ENCODE data around the gene EXOC6. TPM values are rescaled to one million over a fixed set of nuclear protein-coding genes. Genes with fewer than 3 reads are reported as not detected.
A peak's percentile ranks its signal among the peaks of the same experiment; 100 is the strongest.

EXOC6 gene
- total and polyA plus RNA-seq, 10 of the 15 experiments (the other 5 are each of a cell fraction or from before 2014, with no cell fraction given), result 7.6 to 53.8 (median 13.3) TPM

DNA sequence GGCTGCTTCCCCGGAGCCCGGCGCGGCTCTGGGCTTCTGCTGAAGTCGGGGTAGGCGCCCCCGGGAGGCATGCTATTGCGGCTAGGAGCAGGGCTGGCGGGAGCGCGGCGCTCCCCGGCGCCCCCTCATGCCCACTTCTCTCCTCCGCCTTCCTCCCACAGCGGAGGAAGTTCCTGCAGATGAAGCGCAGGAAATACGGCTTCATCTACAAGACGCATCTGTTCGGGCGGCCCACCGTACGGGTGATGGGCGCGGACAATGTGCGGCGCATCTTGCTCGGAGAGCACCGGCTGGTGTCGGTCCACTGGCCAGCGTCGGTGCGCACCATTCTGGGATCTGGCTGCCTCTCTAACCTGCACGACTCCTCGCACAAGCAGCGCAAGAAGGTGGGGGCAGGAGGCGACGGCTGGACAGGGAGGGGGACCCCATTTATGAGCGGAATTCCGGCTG is 225.9 kb downstream of the EXOC6 start:
- ChIA-PET CTCF (interaction anchor here (1.7 kb wide), 1 partner anchor 11 kb away, joined by 4 read pairs; no protein-coding TSS in a partner anchor), RAD21 (ENCODE audit: unreplicated experiment) (no interaction called here), POLR2A (no interaction called here), SMC1A (ENCODE audit: uncharacterized antibody, unreplicated experiment) (no interaction called here)
- intact Hi-C loops (cut with micrococcal nuclease; ENCODE audit: unreplicated experiment), result loop anchor here (10.0 kb wide), 2 partner anchors 189 to 431 kb away; no protein-coding TSS in a partner anchor
- Histone ChIP-seq H3K4me2 (ENCODE audit: control insufficient read depth, insufficient read depth) (peak overlapping the region; percentile 69; the same call in 1 of the 2 replicates), H3K36me3 (ENCODE audit: control insufficient read depth in 2 of 2, insufficient read depth in 2 of 2, low read length in 1 of 2) (no peaks in the 10 kb centered on the region), H3K79me2 (ENCODE audit: control insufficient read depth, insufficient read depth, low read length) (no peaks in the 10 kb centered on the region), H3K27ac (ENCODE audit: control insufficient read depth, insufficient read depth) (no peak overlapping the region), H4K20me1 (ENCODE audit: control insufficient read depth, insufficient read depth) (no peaks in the 10 kb centered on the region; the same call in 1 of the 2 replicates), H3K9ac (ENCODE audit: control insufficient read depth, insufficient read depth, low read length) (no peak overlapping the region), H3K27me3 (replicated peaks in 1 of 2; ENCODE audit: control insufficient read depth in 2 of 2, insufficient read depth in 2 of 2, low read length in 1 of 2) (peaks cover 28 to 32% of the 10 kb centered on the region in 2 experiments; a peak in 3 of 4 replicates), H3K9me3 (replicated peaks; ENCODE audit: control insufficient read depth, insufficient read depth, low read length) (no peaks in the 10 kb centered on the region), H3K4me1 (ENCODE audit: control insufficient read depth, insufficient read depth, low read length) (peaks cover 18% of the 10 kb centered on the region), H3K4me3 (peak overlapping the region; percentile 27; the same call in 1 of the 2 replicates), H2AFZ (ENCODE audit: control insufficient read depth, low read depth, low read length) (no peak overlapping the region)
- no peak for DNase-seq (ENCODE audit: low read depth, low spot score)
- FAIRE-seq, result no peak
- ATAC-seq, result peak; percentile 26
- in situ Hi-C loops (cut with MboI), result no loop called here
- WGBS (ENCODE audit: insufficient coverage, insufficient replicate concordance, low lambda C conversion rate, missing lambda C conversion rate), result 2% methylated on average over 40 of the region's 40 CpGs
- BruUV-seq (replicated peaks), result no TSS peak
- no peak for TF ChIP-seq NR2F1 (conservative IDR thresholded peaks at IDR 0.05)
- TF ChIP-seq, protein P1, sequence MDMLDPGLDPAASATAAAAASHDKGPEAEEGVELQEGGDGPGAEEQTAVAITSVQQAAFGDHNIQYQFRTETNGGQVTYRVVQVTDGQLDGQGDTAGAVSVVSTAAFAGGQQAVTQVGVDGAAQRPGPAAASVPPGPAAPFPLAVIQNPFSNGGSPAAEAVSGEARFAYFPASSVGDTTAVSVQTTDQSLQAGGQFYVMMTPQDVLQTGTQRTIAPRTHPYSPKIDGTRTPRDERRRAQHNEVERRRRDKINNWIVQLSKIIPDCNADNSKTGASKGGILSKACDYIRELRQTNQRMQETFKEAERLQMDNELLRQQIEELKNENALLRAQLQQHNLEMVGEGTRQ (IDR thresholded peaks at IDR 0.05; ENCODE audit: borderline replicate concordance, low read depth, low read length), result no peak
- no peak for TF ChIP-seq NFYB (IDR thresholded peaks at IDR 0.05; ENCODE audit: insufficient read depth, low read depth, low read length)
- TF ChIP-seq PKNOX1 (IDR thresholded peaks at IDR 0.05), result no peak
- TF ChIP-seq YBX1 (IDR thresholded peaks at IDR 0.05), result no peak
- TF ChIP-seq, protein P2, sequence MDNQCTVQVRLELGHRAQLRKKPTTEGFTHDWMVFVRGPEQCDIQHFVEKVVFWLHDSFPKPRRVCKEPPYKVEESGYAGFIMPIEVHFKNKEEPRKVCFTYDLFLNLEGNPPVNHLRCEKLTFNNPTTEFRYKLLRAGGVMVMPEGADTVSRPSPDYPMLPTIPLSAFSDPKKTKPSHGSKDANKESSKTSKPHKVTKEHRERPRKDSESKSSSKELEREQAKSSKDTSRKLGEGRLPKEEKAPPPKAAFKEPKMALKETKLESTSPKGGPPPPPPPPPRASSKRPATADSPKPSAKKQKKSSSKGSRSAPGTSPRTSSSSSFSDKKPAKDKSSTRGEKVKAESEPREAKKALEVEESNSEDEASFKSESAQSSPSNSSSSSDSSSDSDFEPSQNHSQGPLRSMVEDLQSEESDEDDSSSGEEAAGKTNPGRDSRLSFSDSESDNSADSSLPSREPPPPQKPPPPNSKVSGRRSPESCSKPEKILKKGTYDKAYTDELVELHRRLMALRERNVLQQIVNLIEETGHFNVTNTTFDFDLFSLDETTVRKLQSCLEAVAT (IDR thresholded peaks at IDR 0.05), result no peak
- no peak for TF ChIP-seq JUND (IDR thresholded peaks at IDR 0.05; ENCODE audit: low read depth, low read length)
- no peak for TF ChIP-seq PAX8 (IDR thresholded peaks at IDR 0.05)
- TF ChIP-seq GATAD2B (conservative IDR thresholded peaks at IDR 0.05; ENCODE audit: low read depth), result no peak
- TF ChIP-seq PRDM15 (CRISPR knock-in tag; IDR thresholded peaks at IDR 0.05), result no peak
- TF ChIP-seq, protein P3, sequence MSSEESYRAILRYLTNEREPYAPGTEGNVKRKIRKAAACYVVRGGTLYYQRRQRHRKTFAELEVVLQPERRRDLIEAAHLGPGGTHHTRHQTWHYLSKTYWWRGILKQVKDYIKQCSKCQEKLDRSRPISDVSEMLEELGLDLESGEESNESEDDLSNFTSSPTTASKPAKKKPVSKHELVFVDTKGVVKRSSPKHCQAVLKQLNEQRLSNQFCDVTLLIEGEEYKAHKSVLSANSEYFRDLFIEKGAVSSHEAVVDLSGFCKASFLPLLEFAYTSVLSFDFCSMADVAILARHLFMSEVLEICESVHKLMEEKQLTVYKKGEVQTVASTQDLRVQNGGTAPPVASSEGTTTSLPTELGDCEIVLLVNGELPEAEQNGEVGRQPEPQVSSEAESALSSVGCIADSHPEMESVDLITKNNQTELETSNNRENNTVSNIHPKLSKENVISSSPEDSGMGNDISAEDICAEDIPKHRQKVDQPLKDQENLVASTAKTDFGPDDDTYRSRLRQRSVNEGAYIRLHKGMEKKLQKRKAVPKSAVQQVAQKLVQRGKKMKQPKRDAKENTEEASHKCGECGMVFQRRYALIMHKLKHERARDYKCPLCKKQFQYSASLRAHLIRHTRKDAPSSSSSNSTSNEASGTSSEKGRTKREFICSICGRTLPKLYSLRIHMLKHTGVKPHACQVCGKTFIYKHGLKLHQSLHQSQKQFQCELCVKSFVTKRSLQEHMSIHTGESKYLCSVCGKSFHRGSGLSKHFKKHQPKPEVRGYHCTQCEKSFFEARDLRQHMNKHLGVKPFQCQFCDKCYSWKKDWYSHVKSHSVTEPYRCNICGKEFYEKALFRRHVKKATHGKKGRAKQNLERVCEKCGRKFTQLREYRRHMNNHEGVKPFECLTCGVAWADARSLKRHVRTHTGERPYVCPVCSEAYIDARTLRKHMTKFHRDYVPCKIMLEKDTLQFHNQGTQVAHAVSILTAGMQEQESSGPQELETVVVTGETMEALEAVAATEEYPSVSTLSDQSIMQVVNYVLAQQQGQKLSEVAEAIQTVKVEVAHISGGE (CRISPR knock-in tag; IDR thresholded peaks at IDR 0.05), result no peak
- TF ChIP-seq NFYA (IDR thresholded peaks at IDR 0.05; ENCODE audit: borderline replicate concordance, low read depth, low read length), result no peak
- TF ChIP-seq RELA (IDR thresholded peaks at IDR 0.05; ENCODE audit: borderline replicate concordance, partially characterized antibody), result no peak
